PC-9 (cell line): ENCODE measurements around the gene LRCH3. TPM values are rescaled to one million over a fixed set of nuclear protein-coding genes. Genes with fewer than 3 reads are reported as not detected.

ENCODE experiments used
- BruUV-seq: library from RNA; stranded (reverse); fragments of 400-500 nt; replicated peaks from 2 replicates; lab custom pipeline; 2021; lab: Mats Ljungman, UMichigan
- CTCF ChIA-PET: fragments of 300-600 bp; sonication (Branson Sonifier 250); formaldehyde crosslinking; loops from one replicate; lab custom pipeline; 2022; ENCODE audit warnings: antibody characterized with exemption; lab: Charles Lee
- POLR2A ChIA-PET: fragments of 300-600 bp; sonication (Branson Sonifier 250); formaldehyde crosslinking; loops from one replicate; lab custom pipeline; 2022; ENCODE audit warnings: antibody characterized with exemption; ENCODE audit not compliant: unreplicated experiment; lab: Charles Lee
- DNase-seq, 2 experiments: peaks; one replicate each; pipeline versions ENCODE4 v3.0.0 to v3.0.0-alpha.2; 2015 to 2022; ENCODE audit warnings: mixed read lengths in 1 of 2
- H2AFZ ChIP-seq: fragments of 200-600 bp; sonication (generic); 2 replicates; pipeline ENCODE4 v1.8.1; 2017; ENCODE audit warnings: antibody characterized with exemption
- H3F3A ChIP-seq: fragments of 200-600 bp; sonication (generic); 2 replicates; pipeline ENCODE4 v1.8.1; 2017; ENCODE audit warnings: antibody characterized with exemption, mild to moderate bottlenecking, low read depth; ENCODE audit not compliant: insufficient read depth
- H3K27ac ChIP-seq: fragments of 200-600 bp; sonication (generic); 2 replicates; pipeline ENCODE4 v1.6.1; 2016; ENCODE audit warnings: mixed run types
- H3K27me3 ChIP-seq: fragments of 200-600 bp; sonication (generic); 2 replicates; pipeline ENCODE4 v1.6.1; 2016; ENCODE audit warnings: low read depth, mixed run types; ENCODE audit not compliant: insufficient read depth
- H3K36me3 ChIP-seq: fragments of 200-600 bp; sonication (generic); 2 replicates; pipeline ENCODE4 v1.6.1; 2016; ENCODE audit warnings: low read depth, mixed run types
- H3K4me1 ChIP-seq: fragments of 200-600 bp; sonication (generic); replicated peaks from 2 replicates; pipeline ENCODE4 v1.6.1; 2016; ENCODE audit warnings: mixed run types; ENCODE audit not compliant: insufficient read depth
- H3K4me2 ChIP-seq: fragments of 200-600 bp; sonication (generic); 2 replicates; pipeline ENCODE4 v1.6.1; 2017; ENCODE audit warnings: mixed run types
- H3K4me3 ChIP-seq: fragments of 200-600 bp; sonication (generic); 2 replicates; pipeline ENCODE4 v1.6.1; 2016; ENCODE audit warnings: mixed run types
- H3K79me2 ChIP-seq: fragments of 200-600 bp; sonication (generic); 2 replicates; pipeline ENCODE4 v1.6.1; 2017; ENCODE audit warnings: low read depth, mixed run types
- H3K9me2 ChIP-seq: fragments of 200-600 bp; sonication (generic); 2 replicates; pipeline ENCODE4 v1.8.1; 2017; ENCODE audit warnings: mild to moderate bottlenecking; ENCODE audit not compliant: insufficient read depth
- H3K9me3 ChIP-seq: fragments of 200-600 bp; sonication (generic); 2 replicates; pipeline ENCODE4 v1.8.1; 2016; ENCODE audit warnings: low read depth; ENCODE audit not compliant: insufficient read depth
- H4K20me1 ChIP-seq: fragments of 200-600 bp; sonication (generic); 2 replicates; pipeline ENCODE4 v1.8.1; 2017; ENCODE audit not compliant: insufficient read depth
- EZH2 ChIP-seq: fragments of 200-600 bp; sonication (generic); IDR thresholded peaks from 2 replicates; pipeline ENCODE4 v1.8.0; 2017; ENCODE audit warnings: antibody characterized with exemption, low read depth
- intact Hi-C: fragments of 100-400 bp; cut with micrococcal nuclease; formaldehyde crosslinking; loops from one replicate; pipeline ENCODE4 v1.10.0; 2022; ENCODE audit not compliant: unreplicated experiment
- total RNA-seq: library from RNA; stranded (reverse); gene quantifications from 2 replicates; pipeline ENCODE4 v1.2.3, GENCODE V29; 2021
- TF ChIP-seq, protein P1 (sequence below): fragments of 200-600 bp; sonication (generic); conservative IDR thresholded peaks from 2 replicates; pipeline ENCODE4 v1.6.1; 2017; ENCODE audit warnings: mixed run types, antibody characterized with exemption, mild to moderate bottlenecking, moderate library complexity

The LRCH3 gene
- total RNA-seq, 1 experiment from 2014 or later = 51.9 TPM

DNA sequence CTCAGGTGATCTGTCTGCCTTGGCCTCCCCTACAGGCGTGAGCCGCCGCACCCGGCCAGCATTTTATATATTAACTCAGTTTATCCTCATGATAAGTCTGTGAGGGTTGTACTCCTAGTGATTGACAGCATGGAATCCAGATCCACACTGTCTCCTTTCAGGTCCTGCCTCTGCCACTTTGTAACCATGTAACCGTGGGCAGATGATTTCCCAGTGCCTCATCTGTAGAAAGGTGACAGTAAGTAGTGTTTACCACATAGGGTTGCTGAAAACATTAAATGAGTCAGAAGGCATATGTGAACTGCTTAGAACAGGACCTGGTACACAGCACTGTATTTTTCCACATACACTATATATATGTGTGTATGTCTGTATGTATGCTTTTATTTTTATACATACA, 38.9 kb upstream of the LRCH3 start:
- ChIA-PET POLR2A (no interaction called here), CTCF (no interaction called here)
- DNase-seq = no peak
- TF ChIP-seq EZH2 = no peak
- TF ChIP-seq, protein P1, sequence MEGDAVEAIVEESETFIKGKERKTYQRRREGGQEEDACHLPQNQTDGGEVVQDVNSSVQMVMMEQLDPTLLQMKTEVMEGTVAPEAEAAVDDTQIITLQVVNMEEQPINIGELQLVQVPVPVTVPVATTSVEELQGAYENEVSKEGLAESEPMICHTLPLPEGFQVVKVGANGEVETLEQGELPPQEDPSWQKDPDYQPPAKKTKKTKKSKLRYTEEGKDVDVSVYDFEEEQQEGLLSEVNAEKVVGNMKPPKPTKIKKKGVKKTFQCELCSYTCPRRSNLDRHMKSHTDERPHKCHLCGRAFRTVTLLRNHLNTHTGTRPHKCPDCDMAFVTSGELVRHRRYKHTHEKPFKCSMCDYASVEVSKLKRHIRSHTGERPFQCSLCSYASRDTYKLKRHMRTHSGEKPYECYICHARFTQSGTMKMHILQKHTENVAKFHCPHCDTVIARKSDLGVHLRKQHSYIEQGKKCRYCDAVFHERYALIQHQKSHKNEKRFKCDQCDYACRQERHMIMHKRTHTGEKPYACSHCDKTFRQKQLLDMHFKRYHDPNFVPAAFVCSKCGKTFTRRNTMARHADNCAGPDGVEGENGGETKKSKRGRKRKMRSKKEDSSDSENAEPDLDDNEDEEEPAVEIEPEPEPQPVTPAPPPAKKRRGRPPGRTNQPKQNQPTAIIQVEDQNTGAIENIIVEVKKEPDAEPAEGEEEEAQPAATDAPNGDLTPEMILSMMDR = no peak
- Histone ChIP-seq H3K27ac (no peak overlapping the region), H3K9me2 (no peaks in the 10 kb centered on the region), H3K79me2 (peaks cover 64% of the 10 kb centered on the region), H4K20me1 (peaks cover 47% of the 10 kb centered on the region), H3K4me3 (peak overlapping the region; percentile 79), H3K4me2 (peak overlapping the region; percentile 95), H3K36me3 (0 out of 2 replicates have a peak, but pooled peaks cover 10% of the 10 kb centered on the region), H3K27me3 (no peaks in the 10 kb centered on the region), H2AFZ (no peak overlapping the region), H3F3A (peaks cover 52% of the 10 kb centered on the region), H3K9me3 (no peaks in the 10 kb centered on the region), H3K4me1 (peaks cover 25% of the 10 kb centered on the region)
- no TSS peak for BruUV-seq
- intact Hi-C loops = no loop called here

DNA sequence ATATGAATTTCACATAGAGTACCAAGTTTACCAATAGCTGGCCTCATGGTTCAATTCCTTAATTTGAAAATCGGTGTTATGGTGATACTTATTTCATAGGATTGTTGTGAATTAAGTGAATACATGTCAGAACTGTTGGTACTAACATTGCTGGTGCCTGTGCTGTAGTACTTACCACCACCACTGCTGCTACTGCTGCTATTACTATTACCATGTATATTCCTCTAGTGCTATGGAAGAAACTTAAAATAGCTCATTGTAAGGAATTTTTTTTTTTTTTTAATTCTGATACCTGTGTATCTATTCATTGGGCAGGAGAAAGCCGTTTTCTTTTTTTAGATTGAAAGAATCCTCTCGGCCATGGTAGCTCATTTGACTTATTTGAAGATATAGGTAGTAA, 37.8 kb upstream of the LRCH3 start:
- peaks cover 25% of the 10 kb centered on the region for H3K4me1 ChIP-seq
- H3K9me2 ChIP-seq = no peaks in the 10 kb centered on the region
- H3F3A ChIP-seq = peaks cover 50% of the 10 kb centered on the region
- BruUV-seq = no TSS peak
- TF ChIP-seq, protein P1 = no peak
- TF ChIP-seq EZH2 = no peak
- H3K27me3 ChIP-seq = no peaks in the 10 kb centered on the region
- intact Hi-C loops = no loop called here
- peaks cover 64% of the 10 kb centered on the region for H3K79me2 ChIP-seq
- H4K20me1 ChIP-seq = peaks cover 47% of the 10 kb centered on the region
- H3K4me3 ChIP-seq = no peak overlapping the region
- H2AFZ ChIP-seq = no peak overlapping the region
- H3K4me2 ChIP-seq = peak overlapping the region; percentile 95; the same call in 1 of the 2 replicates
- CTCF ChIA-PET = interaction anchor here (0.7 kb wide), 1 partner anchor 964 kb away, joined by 6 read pairs; no protein-coding TSS in a partner anchor
- DNase-seq = no peak
- no peak overlapping the region for H3K27ac ChIP-seq
- POLR2A ChIA-PET = no interaction called here
- H3K36me3 ChIP-seq = peaks cover 15% of the 10 kb centered on the region; the same call in 1 of the 2 replicates
- no peaks in the 10 kb centered on the region for H3K9me3 ChIP-seq

DNA sequence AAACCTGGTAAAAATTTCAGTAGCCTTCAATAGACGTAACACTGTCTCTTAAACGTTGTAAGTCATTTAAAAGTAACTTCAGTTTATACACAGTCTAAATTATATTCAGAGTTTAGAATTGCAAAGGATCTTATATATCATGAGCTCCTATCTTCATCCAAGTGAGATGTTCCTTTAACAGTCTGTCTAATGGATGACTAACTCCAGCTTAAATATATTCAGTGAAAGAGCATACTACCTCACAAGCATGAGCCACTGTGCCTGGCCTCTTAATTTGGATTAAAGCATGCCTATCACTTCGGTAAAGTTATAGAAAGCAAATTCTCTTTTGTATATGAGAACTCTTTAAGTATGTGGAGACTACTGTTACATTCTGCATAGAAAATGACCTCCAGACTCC, 34.4 kb upstream of the LRCH3 start:
- H3K79me2 ChIP-seq = peaks cover 62% of the 10 kb centered on the region
- H3K4me3 ChIP-seq = no peak overlapping the region
- H4K20me1 ChIP-seq = peaks cover 34% of the 10 kb centered on the region
- intact Hi-C loops = no loop called here
- H3K27me3 ChIP-seq = no peaks in the 10 kb centered on the region
- no peak overlapping the region for H3K4me2 ChIP-seq
- no TSS peak for BruUV-seq
- H3K4me1 ChIP-seq = peaks cover 13% of the 10 kb centered on the region
- peaks cover 33% of the 10 kb centered on the region for H3K36me3 ChIP-seq
- no peak overlapping the region for H3K27ac ChIP-seq
- POLR2A ChIA-PET = no interaction called here
- H3F3A ChIP-seq = peaks cover 15% of the 10 kb centered on the region
- no peaks in the 10 kb centered on the region for H3K9me3 ChIP-seq
- H3K9me2 ChIP-seq = no peaks in the 10 kb centered on the region
- DNase-seq = no peak
- TF ChIP-seq, protein P1 = no peak
- no peak for TF ChIP-seq EZH2
- CTCF ChIA-PET = interaction anchor here (0.6 kb wide), 1 partner anchor 1913 kb away, joined by 3 read pairs; no protein-coding TSS in a partner anchor
- no peak overlapping the region for H2AFZ ChIP-seq
